Measurements from ENCODE around the gene INHBB.

DNA sequence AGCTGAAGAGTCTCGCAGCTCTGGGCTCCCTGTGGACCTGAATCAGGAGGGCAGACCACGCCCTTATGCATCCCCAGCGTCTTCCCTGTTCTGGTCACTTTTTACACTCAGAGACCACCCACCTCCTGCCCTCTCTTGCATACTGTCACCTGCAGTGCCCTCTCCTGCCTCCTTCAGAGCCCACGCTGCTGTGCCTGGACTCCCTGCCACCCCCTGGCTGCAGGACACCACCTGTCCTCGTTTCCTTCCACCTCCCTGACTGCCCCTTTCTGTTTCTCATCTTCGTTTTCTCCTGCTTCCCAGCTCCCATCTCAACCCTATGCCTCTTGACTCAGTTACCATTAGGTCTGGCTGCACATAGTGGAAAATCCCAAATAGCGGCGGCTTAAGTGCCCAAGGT lies 9.2 kb upstream of the INHBB start:
- TF ChIP-seq, protein P1, sequence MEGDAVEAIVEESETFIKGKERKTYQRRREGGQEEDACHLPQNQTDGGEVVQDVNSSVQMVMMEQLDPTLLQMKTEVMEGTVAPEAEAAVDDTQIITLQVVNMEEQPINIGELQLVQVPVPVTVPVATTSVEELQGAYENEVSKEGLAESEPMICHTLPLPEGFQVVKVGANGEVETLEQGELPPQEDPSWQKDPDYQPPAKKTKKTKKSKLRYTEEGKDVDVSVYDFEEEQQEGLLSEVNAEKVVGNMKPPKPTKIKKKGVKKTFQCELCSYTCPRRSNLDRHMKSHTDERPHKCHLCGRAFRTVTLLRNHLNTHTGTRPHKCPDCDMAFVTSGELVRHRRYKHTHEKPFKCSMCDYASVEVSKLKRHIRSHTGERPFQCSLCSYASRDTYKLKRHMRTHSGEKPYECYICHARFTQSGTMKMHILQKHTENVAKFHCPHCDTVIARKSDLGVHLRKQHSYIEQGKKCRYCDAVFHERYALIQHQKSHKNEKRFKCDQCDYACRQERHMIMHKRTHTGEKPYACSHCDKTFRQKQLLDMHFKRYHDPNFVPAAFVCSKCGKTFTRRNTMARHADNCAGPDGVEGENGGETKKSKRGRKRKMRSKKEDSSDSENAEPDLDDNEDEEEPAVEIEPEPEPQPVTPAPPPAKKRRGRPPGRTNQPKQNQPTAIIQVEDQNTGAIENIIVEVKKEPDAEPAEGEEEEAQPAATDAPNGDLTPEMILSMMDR (IDR thresholded peaks at IDR 0.05 in 4 of 5, conservative IDR thresholded peaks at IDR 0.05 in 1 of 5), result no peak
- no peak for TF ChIP-seq POLR2A (IDR thresholded peaks at IDR 0.05)

Data from gastrocnemius medialis (tissue), 4 donors.